GM23248 (cell line): Measurements from ENCODE around the gene MB21D2. TPM values are rescaled to one million over a fixed set of nuclear protein-coding genes. Genes with fewer than 3 reads are reported as not detected.
A peak's percentile ranks its signal among the peaks of the same experiment; 100 is the strongest.

ENCODE experiments used
- DNase-seq: peaks from one replicate; pipeline ENCODE4 v3.0.0-alpha.2; 2015
- H2AFZ ChIP-seq: fragments of 200-600 bp; sonication (generic); 2 replicates; pipeline ENCODE4 v1.6.1; 2016; ENCODE audit warnings: antibody characterized with exemption
- H3F3A ChIP-seq: fragments of 200-600 bp; sonication (generic); 2 replicates; pipeline ENCODE4 v1.6.1; 2016; ENCODE audit warnings: mild to moderate bottlenecking, antibody characterized with exemption, mixed run types; ENCODE audit not compliant: insufficient read depth
- H3K27ac ChIP-seq: fragments of 200-600 bp; sonication (generic); 2 replicates; pipeline ENCODE4 v1.5.1; 2016; ENCODE audit warnings: mild to moderate bottlenecking
- H3K27me3 ChIP-seq: fragments of 200-600 bp; sonication (generic); replicated peaks from 2 replicates; pipeline ENCODE4 v1.6.1; 2016; ENCODE audit warnings: mild to moderate bottlenecking; ENCODE audit not compliant: insufficient read depth
- H3K36me3 ChIP-seq: fragments of 200-600 bp; sonication (generic); 2 replicates; pipeline ENCODE4 v1.6.1; 2016; ENCODE audit warnings: low read depth, mild to moderate bottlenecking
- H3K4me1 ChIP-seq: fragments of 200-600 bp; sonication (generic); 2 replicates; pipeline ENCODE4 v1.6.1; 2016; ENCODE audit warnings: mild to moderate bottlenecking; ENCODE audit not compliant: insufficient read depth
- H3K4me2 ChIP-seq: fragments of 200-600 bp; sonication (generic); one replicate; pipeline ENCODE4 v1.6.1; 2016; ENCODE audit warnings: mild to moderate bottlenecking; ENCODE audit not compliant: unreplicated experiment
- H3K4me3 ChIP-seq: fragments of 200-600 bp; sonication (generic); 2 replicates; pipeline ENCODE4 v1.5.1; 2016; ENCODE audit warnings: mild to moderate bottlenecking
- H3K79me2 ChIP-seq: fragments of 200-600 bp; sonication (generic); 2 replicates; pipeline ENCODE4 v1.6.1; 2016; ENCODE audit warnings: mild to moderate bottlenecking; ENCODE audit not compliant: insufficient read depth
- H3K9ac ChIP-seq: fragments of 200-600 bp; sonication (generic); 2 replicates; pipeline ENCODE4 v1.6.1; 2016; ENCODE audit warnings: mild to moderate bottlenecking
- H3K9me2 ChIP-seq: fragments of 200-600 bp; sonication (generic); 2 replicates; pipeline ENCODE4 v1.6.1; 2016; ENCODE audit warnings: mixed run types, mild to moderate bottlenecking, moderate library complexity; ENCODE audit not compliant: insufficient read depth
- H3K9me3 ChIP-seq: fragments of 200-600 bp; sonication (generic); one replicate; pipeline ENCODE4 v1.6.1; 2017; ENCODE audit warnings: low read depth
- H4K20me1 ChIP-seq: fragments of 200-600 bp; sonication (generic); 2 replicates; pipeline ENCODE4 v1.6.0; 2016; ENCODE audit not compliant: insufficient read depth
- EZH2 ChIP-seq: fragments of 200-600 bp; sonication (generic); IDR thresholded peaks from 2 replicates; pipeline ENCODE4 v1.6.1; 2018; ENCODE audit warnings: antibody characterized with exemption, mild to moderate bottlenecking; ENCODE audit not compliant: insufficient read depth, poor library complexity, severe bottlenecking
- EZH2phosphoT487 ChIP-seq: fragments of 200-600 bp; sonication (generic); IDR thresholded peaks from 2 replicates; pipeline ENCODE4 v1.6.1; 2018; ENCODE audit warnings: antibody characterized with exemption, moderate library complexity, mild to moderate bottlenecking, low read depth; ENCODE audit not compliant: insufficient read depth
- WGBS, 2 experiments: methylation state at CpG; one replicate each; pipeline ENCODE4 v1.1.6; 2015 to 2017; ENCODE audit warnings: low lambda C conversion rate in 2 of 2, low coverage in 1 of 2; ENCODE audit errors: missing lambda C conversion rate in 2 of 2; 5-methylcytosine and 5-hydroxymethylcytosine counted together
- in situ Hi-C: fragments of 300-500 bp; cut with MboI; formaldehyde crosslinking; loops from 2 replicates; pipeline ENCODE4 v1.15.0; 2020
- polyA plus RNA-seq: library from polyadenylated mRNA; unstranded; fragments of >200 nt; fragmentation: Nextera tagmentation; extraction: Ambion mirVana; gene quantifications from 2 replicates; pipeline ENCODE4 v1.2.1, GENCODE V29; 2016
- total RNA-seq: library from RNA; depleted of rRNA; stranded (reverse); fragments of >200 nt; shearing (Covaris generic); gene quantifications from 2 replicates; pipeline ENCODE4 v1.2.3, GENCODE V29; 2014

Gene MB21D2
- total and polyA plus RNA-seq, 2 experiments from 2014 or later = 10.9 to 26.4 TPM

GRCh38 chr3:192848371-192849233, 69.1 kb downstream of the MB21D2 start:
- Histone ChIP-seq H4K20me1 (no peaks in the 10 kb centered on the region), H3K4me3 (peak overlapping the region; percentile 32), H3F3A (peaks cover 32% of the 10 kb centered on the region), H3K4me2 (peak overlapping the region; percentile 58), H3K9me2 (no peaks in the 10 kb centered on the region), H2AFZ (no peak overlapping the region), H3K27me3 (no peaks in the 10 kb centered on the region), H3K27ac (no peak overlapping the region), H3K79me2 (peaks cover 96% of the 10 kb centered on the region), H3K36me3 (no peaks in the 10 kb centered on the region), H3K4me1 (peaks cover 43% of the 10 kb centered on the region), H3K9ac (no peak overlapping the region), H3K9me3 (no peaks in the 10 kb centered on the region)
- WGBS, 2 experiments = 88 to 92% methylated on average over 11 of the region's 11 CpGs
- no peak for DNase-seq
- in situ Hi-C loops = no loop called here
- no peak for TF ChIP-seq EZH2phosphoT487
- TF ChIP-seq EZH2 = no peak

DNA sequence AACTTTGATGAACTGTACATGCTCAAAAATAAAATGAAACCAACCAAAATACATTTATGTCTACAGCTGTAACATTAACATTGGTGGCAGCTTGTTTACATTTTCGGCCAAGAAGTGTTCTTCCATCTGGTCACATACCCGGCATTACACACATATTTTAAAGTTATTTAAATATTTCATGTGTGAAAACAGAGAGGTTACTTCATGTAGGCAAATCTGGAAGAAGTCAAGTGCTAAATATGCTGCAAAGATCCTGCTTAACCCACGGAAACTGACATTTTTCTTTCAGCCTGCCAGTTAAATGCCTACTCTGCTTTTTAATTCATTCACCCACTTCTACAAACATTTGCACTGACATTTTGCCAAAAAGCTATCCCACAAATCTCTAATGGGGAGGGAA, 69.7 kb downstream of the MB21D2 start:
- Histone ChIP-seq H3K9ac (no peak overlapping the region), H3K27me3 (no peaks in the 10 kb centered on the region), H3K4me3 (peak overlapping the region; percentile 32), H3K79me2 (peaks cover 96% of the 10 kb centered on the region), H3K9me3 (no peaks in the 10 kb centered on the region), H3F3A (peaks cover 32% of the 10 kb centered on the region), H3K9me2 (no peaks in the 10 kb centered on the region), H3K27ac (no peak overlapping the region), H4K20me1 (no peaks in the 10 kb centered on the region), H2AFZ (no peak overlapping the region), H3K4me1 (peaks cover 43% of the 10 kb centered on the region), H3K4me2 (peak overlapping the region; percentile 58), H3K36me3 (no peaks in the 10 kb centered on the region)
- 25% methylated on average over 3 of the region's 3 CpGs for WGBS, 2 experiments
- peak; percentile 33 for DNase-seq
- in situ Hi-C loops = no loop called here
- TF ChIP-seq EZH2 (no peak), EZH2phosphoT487 (no peak)

GRCh38 chr3:192845526-192845855, 72.2 kb downstream of the MB21D2 start:
- Histone ChIP-seq H3K4me3 (no peak overlapping the region), H3K27me3 (no peaks in the 10 kb centered on the region), H3F3A (peaks cover 21% of the 10 kb centered on the region), H3K4me1 (peaks cover 24% of the 10 kb centered on the region), H4K20me1 (no peaks in the 10 kb centered on the region), H3K9me3 (no peaks in the 10 kb centered on the region), H3K79me2 (peaks cover 96% of the 10 kb centered on the region), H3K9me2 (no peaks in the 10 kb centered on the region), H3K36me3 (no peaks in the 10 kb centered on the region), H3K4me2 (no peak overlapping the region), H3K27ac (no peak overlapping the region), H2AFZ (no peak overlapping the region), H3K9ac (no peak overlapping the region)
- 90 to 94% methylated on average over 4 of the region's 4 CpGs for WGBS, 2 experiments
- no peak for TF ChIP-seq EZH2
- no peak for TF ChIP-seq EZH2phosphoT487
- DNase-seq = no peak
- in situ Hi-C loops = no loop called here

GRCh38 chr3:192844836-192845525, 72.7 kb downstream of the MB21D2 start:
- H3K4me3 ChIP-seq = no peak overlapping the region
- no peaks in the 10 kb centered on the region for H4K20me1 ChIP-seq
- peaks cover 96% of the 10 kb centered on the region for H3K79me2 ChIP-seq
- H3K4me1 ChIP-seq = peaks cover 19% of the 10 kb centered on the region
- H3K4me2 ChIP-seq = no peak overlapping the region
- WGBS, 2 experiments = 75 to 80% methylated on average over 9 of the region's 9 CpGs
- H3K27me3 ChIP-seq = no peaks in the 10 kb centered on the region
- H3K9me3 ChIP-seq = no peaks in the 10 kb centered on the region
- H2AFZ ChIP-seq = no peak overlapping the region
- no peak overlapping the region for H3K9ac ChIP-seq
- TF ChIP-seq EZH2phosphoT487 (no peak), EZH2 (no peak)
- peak; percentile 61 for DNase-seq
- no peaks in the 10 kb centered on the region for H3K36me3 ChIP-seq
- no peak overlapping the region for H3K27ac ChIP-seq
- H3K9me2 ChIP-seq = no peaks in the 10 kb centered on the region
- in situ Hi-C loops = no loop called here
- peaks cover 21% of the 10 kb centered on the region for H3F3A ChIP-seq
